GM23248 (cell line): Measurements from ENCODE around the gene PPP1R37. TPM values are rescaled to one million over a fixed set of nuclear protein-coding genes. Genes with fewer than 3 reads are reported as not detected.

Experiments used
- DNase-seq: peaks from one replicate; pipeline ENCODE4 v3.0.0-alpha.2; 2015
- H2AFZ ChIP-seq: fragments of 200-600 bp; sonication (generic); 2 replicates; pipeline ENCODE4 v1.6.1; 2016; ENCODE audit warnings: antibody characterized with exemption
- H3F3A ChIP-seq: fragments of 200-600 bp; sonication (generic); 2 replicates; pipeline ENCODE4 v1.6.1; 2016; ENCODE audit warnings: mild to moderate bottlenecking, antibody characterized with exemption, mixed run types; ENCODE audit not compliant: insufficient read depth
- H3K27ac ChIP-seq: fragments of 200-600 bp; sonication (generic); 2 replicates; pipeline ENCODE4 v1.5.1; 2016; ENCODE audit warnings: mild to moderate bottlenecking
- H3K27me3 ChIP-seq: fragments of 200-600 bp; sonication (generic); replicated peaks from 2 replicates; pipeline ENCODE4 v1.6.1; 2016; ENCODE audit warnings: mild to moderate bottlenecking; ENCODE audit not compliant: insufficient read depth
- H3K36me3 ChIP-seq: fragments of 200-600 bp; sonication (generic); 2 replicates; pipeline ENCODE4 v1.6.1; 2016; ENCODE audit warnings: low read depth, mild to moderate bottlenecking
- H3K4me1 ChIP-seq: fragments of 200-600 bp; sonication (generic); 2 replicates; pipeline ENCODE4 v1.6.1; 2016; ENCODE audit warnings: mild to moderate bottlenecking; ENCODE audit not compliant: insufficient read depth
- H3K4me2 ChIP-seq: fragments of 200-600 bp; sonication (generic); one replicate; pipeline ENCODE4 v1.6.1; 2016; ENCODE audit warnings: mild to moderate bottlenecking; ENCODE audit not compliant: unreplicated experiment
- H3K4me3 ChIP-seq: fragments of 200-600 bp; sonication (generic); 2 replicates; pipeline ENCODE4 v1.5.1; 2016; ENCODE audit warnings: mild to moderate bottlenecking
- H3K79me2 ChIP-seq: fragments of 200-600 bp; sonication (generic); 2 replicates; pipeline ENCODE4 v1.6.1; 2016; ENCODE audit warnings: mild to moderate bottlenecking; ENCODE audit not compliant: insufficient read depth
- H3K9ac ChIP-seq: fragments of 200-600 bp; sonication (generic); 2 replicates; pipeline ENCODE4 v1.6.1; 2016; ENCODE audit warnings: mild to moderate bottlenecking
- H3K9me2 ChIP-seq: fragments of 200-600 bp; sonication (generic); 2 replicates; pipeline ENCODE4 v1.6.1; 2016; ENCODE audit warnings: mixed run types, mild to moderate bottlenecking, moderate library complexity; ENCODE audit not compliant: insufficient read depth
- H3K9me3 ChIP-seq: fragments of 200-600 bp; sonication (generic); one replicate; pipeline ENCODE4 v1.6.1; 2017; ENCODE audit warnings: low read depth
- H4K20me1 ChIP-seq: fragments of 200-600 bp; sonication (generic); 2 replicates; pipeline ENCODE4 v1.6.0; 2016; ENCODE audit not compliant: insufficient read depth
- EZH2 ChIP-seq: fragments of 200-600 bp; sonication (generic); IDR thresholded peaks from 2 replicates; pipeline ENCODE4 v1.6.1; 2018; ENCODE audit warnings: antibody characterized with exemption, mild to moderate bottlenecking; ENCODE audit not compliant: insufficient read depth, poor library complexity, severe bottlenecking
- EZH2phosphoT487 ChIP-seq: fragments of 200-600 bp; sonication (generic); IDR thresholded peaks from 2 replicates; pipeline ENCODE4 v1.6.1; 2018; ENCODE audit warnings: antibody characterized with exemption, moderate library complexity, mild to moderate bottlenecking, low read depth; ENCODE audit not compliant: insufficient read depth
- WGBS, 2 experiments: methylation state at CpG; one replicate each; pipeline ENCODE4 v1.1.6; 2015 to 2017; ENCODE audit warnings: low lambda C conversion rate in 2 of 2, low coverage in 1 of 2; ENCODE audit errors: missing lambda C conversion rate in 2 of 2; 5-methylcytosine and 5-hydroxymethylcytosine counted together
- in situ Hi-C: fragments of 300-500 bp; cut with MboI; formaldehyde crosslinking; loops from 2 replicates; pipeline ENCODE4 v1.15.0; 2020
- polyA plus RNA-seq: library from polyadenylated mRNA; unstranded; fragments of >200 nt; fragmentation: Nextera tagmentation; extraction: Ambion mirVana; gene quantifications from 2 replicates; pipeline ENCODE4 v1.2.1, GENCODE V29; 2016
- total RNA-seq: library from RNA; depleted of rRNA; stranded (reverse); fragments of >200 nt; shearing (Covaris generic); gene quantifications from 2 replicates; pipeline ENCODE4 v1.2.3, GENCODE V29; 2014

Gene PPP1R37
- total and polyA plus RNA-seq, 2 experiments from 2014 or later: 1.9 to 43.8 TPM

DNA sequence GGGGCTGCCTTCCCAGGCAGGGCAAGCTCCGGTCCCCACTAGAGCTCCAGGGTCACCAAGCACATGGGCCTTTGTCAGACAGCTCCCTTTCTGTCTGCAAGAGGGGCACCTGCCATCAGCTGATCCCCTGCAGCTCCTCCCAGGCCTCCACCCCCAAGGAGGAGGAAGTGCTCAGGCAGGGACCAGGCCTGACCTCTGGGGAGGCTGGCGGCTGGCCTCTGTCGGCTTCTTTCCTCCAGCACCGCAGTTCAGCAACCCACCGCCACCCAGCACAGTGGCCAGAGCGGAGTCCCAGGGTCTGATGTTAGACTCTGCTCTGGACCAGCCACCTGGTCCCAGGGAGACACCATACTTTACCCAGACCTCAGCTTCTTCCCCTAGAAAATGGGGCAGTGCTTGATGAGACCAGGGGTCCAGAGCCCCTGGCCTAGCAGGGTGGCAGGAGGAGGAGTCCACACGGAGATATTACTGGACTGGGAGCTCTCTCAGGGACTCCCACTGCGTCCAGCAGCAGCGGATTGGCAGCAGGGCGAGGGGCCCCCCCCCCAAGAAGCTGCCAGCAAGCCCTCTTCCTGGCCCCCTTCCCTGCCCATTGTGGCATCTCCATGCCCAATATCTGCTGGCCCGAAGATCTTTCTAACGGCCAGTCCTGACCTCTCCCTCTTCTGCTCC, 43.7 kb downstream of the PPP1R37 start:
- peaks cover 47% of the 10 kb centered on the region for H3K79me2 ChIP-seq
- no peaks in the 10 kb centered on the region for H3K9me3 ChIP-seq
- H3K9ac ChIP-seq: no peak overlapping the region
- no peaks in the 10 kb centered on the region for H4K20me1 ChIP-seq
- no peak overlapping the region for H3K4me3 ChIP-seq
- no peaks in the 10 kb centered on the region for H3K9me2 ChIP-seq
- H3K4me2 ChIP-seq: no peak overlapping the region
- H3K4me1 ChIP-seq: no peaks in the 10 kb centered on the region
- H3K27ac ChIP-seq: no peak overlapping the region
- in situ Hi-C loops: no loop called here
- WGBS, 2 experiments: 96 to 98% methylated on average over 12 of the region's 12 CpGs
- no peaks in the 10 kb centered on the region for H3K27me3 ChIP-seq
- DNase-seq: no peak
- H3K36me3 ChIP-seq: no peaks in the 10 kb centered on the region
- TF ChIP-seq EZH2phosphoT487 (no peak), EZH2 (no peak)
- H2AFZ ChIP-seq: no peak overlapping the region
- H3F3A ChIP-seq: no peaks in the 10 kb centered on the region

- no peaks in the 10 kb centered on the region for H3K36me3 ChIP-seq
- WGBS, 2 experiments: 94 to 96% methylated on average over 17 of the region's 17 CpGs
- no peak for TF ChIP-seq EZH2
- no peak for TF ChIP-seq EZH2phosphoT487
- H3K9me2 ChIP-seq: no peaks in the 10 kb centered on the region
- DNase-seq: no peak
- H3F3A ChIP-seq: no peaks in the 10 kb centered on the region
- no peaks in the 10 kb centered on the region for H4K20me1 ChIP-seq
- H2AFZ ChIP-seq: no peak overlapping the region
- in situ Hi-C loops: no loop called here
- no peak overlapping the region for H3K9ac ChIP-seq
- no peaks in the 10 kb centered on the region for H3K4me1 ChIP-seq
- H3K79me2 ChIP-seq: peaks cover 40% of the 10 kb centered on the region
- no peak overlapping the region for H3K4me3 ChIP-seq
- H3K4me2 ChIP-seq: no peak overlapping the region
- no peaks in the 10 kb centered on the region for H3K9me3 ChIP-seq
- no peaks in the 10 kb centered on the region for H3K27me3 ChIP-seq
- H3K27ac ChIP-seq: no peak overlapping the region
Observed at GRCh38 chr19:45137179-45137761, 44.3 kb downstream of the PPP1R37 start.

GRCh38 chr19:45138303-45138751, 45.3 kb downstream of the PPP1R37 start:
- no peaks in the 10 kb centered on the region for H3K9me2 ChIP-seq
- no peak overlapping the region for H3K4me3 ChIP-seq
- WGBS, 2 experiments: 84 to 88% methylated on average over 9 to 11 of the region's 11 CpGs
- H3K27ac ChIP-seq: no peak overlapping the region
- H3K4me2 ChIP-seq: no peak overlapping the region
- H3K9me3 ChIP-seq: no peaks in the 10 kb centered on the region
- in situ Hi-C loops: no loop called here
- DNase-seq: no peak
- H4K20me1 ChIP-seq: no peaks in the 10 kb centered on the region
- TF ChIP-seq EZH2: no peak
- no peak for TF ChIP-seq EZH2phosphoT487
- no peaks in the 10 kb centered on the region for H3K4me1 ChIP-seq
- H2AFZ ChIP-seq: no peak overlapping the region
- no peak overlapping the region for H3K9ac ChIP-seq
- no peaks in the 10 kb centered on the region for H3K36me3 ChIP-seq
- no peaks in the 10 kb centered on the region for H3K27me3 ChIP-seq
- H3K79me2 ChIP-seq: peaks cover 31% of the 10 kb centered on the region
- no peaks in the 10 kb centered on the region for H3F3A ChIP-seq

DNA sequence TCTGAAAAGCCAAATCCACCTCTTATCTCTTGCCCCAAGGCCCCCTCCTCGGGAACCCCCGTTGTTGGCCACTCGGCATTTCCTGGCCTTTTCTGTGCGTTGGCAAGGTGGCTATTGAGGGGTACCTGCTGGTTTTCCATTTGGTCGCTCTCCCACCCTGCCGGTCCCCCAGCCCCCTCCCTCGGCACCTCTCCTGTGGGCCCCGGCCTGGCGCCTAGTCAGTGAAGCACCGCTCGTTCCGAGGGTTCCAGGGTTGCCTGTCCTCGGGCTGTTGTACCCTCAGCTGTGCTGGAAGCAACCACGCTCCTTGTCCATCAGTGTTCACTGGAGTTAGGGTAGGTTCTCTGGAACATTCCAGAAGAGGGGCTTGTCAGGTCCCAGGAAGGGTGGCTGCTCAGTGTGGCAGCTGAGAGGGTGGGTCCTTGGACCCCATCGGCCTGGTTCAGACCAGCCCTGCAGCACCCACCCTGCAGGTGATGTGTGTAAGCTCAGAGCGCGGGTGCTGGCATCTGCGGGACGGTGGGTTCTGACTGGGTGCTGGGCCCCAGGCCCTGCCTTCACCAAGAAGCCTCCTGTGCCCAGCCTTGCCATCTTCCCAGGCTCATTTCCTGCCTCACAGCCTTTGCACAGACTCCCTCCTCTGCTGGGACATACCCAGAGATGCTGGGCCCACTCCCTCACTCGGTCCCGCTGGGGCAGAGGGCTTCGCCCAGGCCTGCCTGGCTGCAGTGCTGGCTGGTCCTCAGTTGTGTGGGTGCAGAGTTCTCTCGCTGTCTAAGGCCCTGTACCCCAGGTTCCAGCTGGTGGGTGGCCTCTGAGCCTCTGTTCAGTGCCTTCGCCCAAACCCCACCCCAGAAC, 46.5 kb downstream of the PPP1R37 start:
- no peak for DNase-seq
- Histone ChIP-seq H3K4me2 (no peak overlapping the region), H3K27ac (no peak overlapping the region), H2AFZ (no peak overlapping the region), H3K36me3 (no peaks in the 10 kb centered on the region), H3K4me1 (no peaks in the 10 kb centered on the region), H3K4me3 (no peak overlapping the region), H3K79me2 (peaks cover 22% of the 10 kb centered on the region), H3K9ac (no peak overlapping the region), H3K9me2 (no peaks in the 10 kb centered on the region), H4K20me1 (no peaks in the 10 kb centered on the region), H3K9me3 (no peaks in the 10 kb centered on the region), H3F3A (no peaks in the 10 kb centered on the region), H3K27me3 (no peaks in the 10 kb centered on the region)
- no peak for TF ChIP-seq EZH2phosphoT487
- in situ Hi-C loops: no loop called here
- 94% methylated on average over 22 of the region's 24 CpGs for WGBS, 2 experiments
